ENCODE results near the gene CEL.

DNA sequence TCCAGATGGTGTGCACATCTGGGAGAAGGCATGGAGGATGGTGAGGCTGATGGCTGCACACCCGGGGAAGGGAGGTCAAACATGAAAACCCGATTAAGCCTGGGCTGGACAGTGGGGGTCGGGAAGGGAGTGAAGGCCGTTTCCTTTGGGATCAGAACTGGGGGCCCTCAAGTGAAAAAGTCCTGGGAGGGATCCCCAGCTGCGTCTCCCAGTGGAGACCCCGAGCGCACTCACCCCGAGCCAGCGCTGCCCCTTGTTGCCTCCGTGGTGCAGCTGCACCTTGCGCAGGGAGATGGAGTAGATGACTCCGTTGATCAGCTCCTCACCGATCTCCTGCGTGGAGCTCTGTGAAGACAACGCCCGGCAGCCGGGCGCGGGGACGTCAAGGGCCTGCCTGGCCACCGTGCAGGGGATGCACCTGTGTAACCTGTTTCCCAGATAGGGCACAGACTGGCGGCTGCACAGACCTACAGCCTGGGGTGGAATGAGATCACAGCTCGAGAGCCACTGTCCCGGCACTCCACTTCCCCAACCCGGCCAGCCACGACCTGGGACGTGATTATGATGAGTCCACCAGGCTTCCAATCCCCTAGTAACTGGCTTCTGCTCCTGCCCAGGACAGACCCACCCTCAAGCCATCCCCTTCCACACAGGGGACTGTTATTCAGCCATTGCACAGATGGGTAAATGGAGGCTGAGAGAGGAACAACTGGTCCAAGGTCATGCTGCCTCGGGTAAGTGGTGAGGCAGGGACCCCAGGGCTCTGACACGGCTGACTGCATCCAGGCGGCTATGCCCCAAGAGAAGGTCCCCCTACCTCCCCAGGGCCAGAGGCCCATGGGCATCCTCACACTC is 50.3 kb downstream of the CEL start:
- TF ChIP-seq EP300 (IDR thresholded peaks at IDR 0.05) = no peak
- TF ChIP-seq, protein P1, sequence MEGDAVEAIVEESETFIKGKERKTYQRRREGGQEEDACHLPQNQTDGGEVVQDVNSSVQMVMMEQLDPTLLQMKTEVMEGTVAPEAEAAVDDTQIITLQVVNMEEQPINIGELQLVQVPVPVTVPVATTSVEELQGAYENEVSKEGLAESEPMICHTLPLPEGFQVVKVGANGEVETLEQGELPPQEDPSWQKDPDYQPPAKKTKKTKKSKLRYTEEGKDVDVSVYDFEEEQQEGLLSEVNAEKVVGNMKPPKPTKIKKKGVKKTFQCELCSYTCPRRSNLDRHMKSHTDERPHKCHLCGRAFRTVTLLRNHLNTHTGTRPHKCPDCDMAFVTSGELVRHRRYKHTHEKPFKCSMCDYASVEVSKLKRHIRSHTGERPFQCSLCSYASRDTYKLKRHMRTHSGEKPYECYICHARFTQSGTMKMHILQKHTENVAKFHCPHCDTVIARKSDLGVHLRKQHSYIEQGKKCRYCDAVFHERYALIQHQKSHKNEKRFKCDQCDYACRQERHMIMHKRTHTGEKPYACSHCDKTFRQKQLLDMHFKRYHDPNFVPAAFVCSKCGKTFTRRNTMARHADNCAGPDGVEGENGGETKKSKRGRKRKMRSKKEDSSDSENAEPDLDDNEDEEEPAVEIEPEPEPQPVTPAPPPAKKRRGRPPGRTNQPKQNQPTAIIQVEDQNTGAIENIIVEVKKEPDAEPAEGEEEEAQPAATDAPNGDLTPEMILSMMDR (IDR thresholded peaks at IDR 0.05) = no peak
